ENCODE results near the gene SLC6A4. TPM values are rescaled to one million over a fixed set of nuclear protein-coding genes. Genes with fewer than 3 reads are reported as not detected.

Gene SLC6A4
- total and polyA plus RNA-seq, 10 of the 15 experiments (the other 5 are each of a cell fraction or from before 2014, with no cell fraction given), result 5.3 to 20.6 (median 10.1) TPM

DNA sequence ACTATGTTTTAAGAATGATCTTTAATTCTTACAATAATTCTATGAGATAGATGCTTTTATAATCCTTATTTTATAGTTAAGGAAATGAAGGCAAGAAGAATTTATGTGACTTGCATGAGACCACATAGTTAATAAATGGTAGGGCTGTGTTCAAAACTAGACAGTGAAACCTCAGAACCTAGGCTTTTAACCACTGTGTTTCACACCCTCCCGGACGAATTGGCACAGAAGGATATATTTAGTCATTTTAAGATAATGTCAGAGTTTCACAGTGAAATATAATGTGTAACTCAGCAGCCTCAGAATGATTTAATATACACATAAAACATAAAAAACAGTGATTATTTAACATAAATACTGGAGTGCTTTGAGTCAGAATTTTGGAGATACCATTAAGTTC lies 61.8 kb downstream of the SLC6A4 start (continued):
- TF ChIP-seq, protein P1, sequence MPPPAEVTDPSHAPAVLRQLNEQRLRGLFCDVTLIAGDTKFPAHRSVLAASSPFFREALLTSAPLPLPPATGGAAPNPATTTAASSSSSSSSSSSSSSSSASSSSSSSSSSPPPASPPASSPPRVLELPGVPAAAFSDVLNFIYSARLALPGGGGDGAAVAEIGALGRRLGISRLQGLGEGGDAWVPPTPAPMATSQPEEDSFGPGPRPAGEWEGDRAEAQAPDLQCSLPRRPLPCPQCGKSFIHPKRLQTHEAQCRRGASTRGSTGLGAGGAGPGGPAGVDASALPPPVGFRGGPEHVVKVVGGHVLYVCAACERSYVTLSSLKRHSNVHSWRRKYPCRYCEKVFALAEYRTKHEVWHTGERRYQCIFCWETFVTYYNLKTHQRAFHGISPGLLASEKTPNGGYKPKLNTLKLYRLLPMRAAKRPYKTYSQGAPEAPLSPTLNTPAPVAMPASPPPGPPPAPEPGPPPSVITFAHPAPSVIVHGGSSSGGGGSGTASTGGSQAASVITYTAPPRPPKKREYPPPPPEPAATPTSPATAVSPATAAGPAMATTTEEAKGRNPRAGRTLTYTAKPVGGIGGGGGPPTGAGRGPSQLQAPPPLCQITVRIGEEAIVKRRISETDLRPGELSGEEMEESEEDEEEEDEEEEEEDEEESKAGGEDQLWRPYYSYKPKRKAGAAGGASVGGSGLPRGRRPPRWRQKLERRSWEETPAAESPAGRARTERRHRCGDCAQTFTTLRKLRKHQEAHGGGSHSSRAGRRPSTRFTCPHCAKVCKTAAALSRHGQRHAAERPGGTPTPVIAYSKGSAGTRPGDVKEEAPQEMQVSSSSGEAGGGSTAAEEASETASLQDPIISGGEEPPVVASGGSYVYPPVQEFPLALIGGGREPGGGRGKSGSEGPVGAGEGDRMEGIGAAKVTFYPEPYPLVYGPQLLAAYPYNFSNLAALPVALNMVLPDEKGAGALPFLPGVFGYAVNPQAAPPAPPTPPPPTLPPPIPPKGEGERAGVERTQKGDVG (CRISPR knock-in tag; IDR thresholded peaks at IDR 0.05), result no peak
- TF ChIP-seq SUZ12 (IDR thresholded peaks at IDR 0.05; ENCODE audit: unreplicated experiment) (no peak), SRF (IDR thresholded peaks at IDR 0.05; ENCODE audit: low read depth in 2 of 2, low read length in 2 of 2) (no peak), JUND (IDR thresholded peaks at IDR 0.05; ENCODE audit: low read depth, low read length) (peak; percentile 61; the same call in 1 of the 2 replicates), KAT2A (conservative IDR thresholded peaks at IDR 0.05; ENCODE audit: control insufficient read depth, low read depth, low read length) (no peak), ETV6 (conservative IDR thresholded peaks at IDR 0.05 in 1 of 2, IDR thresholded peaks at IDR 0.05 in 1 of 2; ENCODE audit: borderline replicate concordance in 1 of 2, low read depth in 1 of 2) (no peak), ATF7 (IDR thresholded peaks at IDR 0.05; ENCODE audit: low read depth) (peak; percentile 90), CHD2 (IDR thresholded peaks at IDR 0.05; ENCODE audit: borderline replicate concordance, low read depth, low read length) (peak; percentile 38; the same call in 1 of the 2 replicates), BCL11A (IDR thresholded peaks at IDR 0.05; ENCODE audit: low read depth, low read length) (peak; percentile 82; the same call in 1 of the 2 replicates), IKZF2 (IDR thresholded peaks at IDR 0.05) (peak; percentile 91 to 92), ZBED1 (IDR thresholded peaks at IDR 0.05; ENCODE audit: borderline replicate concordance) (no peak), STAT3 (IDR thresholded peaks at IDR 0.05; ENCODE audit: low read depth, low read length) (no peak), NR2C1 (IDR thresholded peaks at IDR 0.05) (no peak), TBL1XR1 (IDR thresholded peaks at IDR 0.05; ENCODE audit: low read depth, low read length) (peak; percentile 14; the same call in 1 of the 2 replicates), RUNX3 (IDR thresholded peaks at IDR 0.05; ENCODE audit: low read length) (peak; percentile 95), DPF2 (IDR thresholded peaks at IDR 0.05) (peak; percentile 95), BACH1 (IDR thresholded peaks at IDR 0.05; ENCODE audit: borderline replicate concordance) (peak; percentile 89; the same call in 1 of the 2 replicates), BHLHE40 (IDR thresholded peaks at IDR 0.05; ENCODE audit: borderline replicate concordance in 1 of 2, low read depth in 2 of 2, low read length in 1 of 2) (no peak; a peak in 1 of 4 replicates), PAX5 (IDR thresholded peaks at IDR 0.05; ENCODE audit: borderline replicate concordance, low read depth, low read length) (0 out of 2 replicates have a peak, but pooled peaks have one; percentile 30), MEF2B (IDR thresholded peaks at IDR 0.05; ENCODE audit: partially characterized antibody, poor library complexity, severe bottlenecking) (peak; percentile 87)
- TF ChIP-seq, protein P2, sequence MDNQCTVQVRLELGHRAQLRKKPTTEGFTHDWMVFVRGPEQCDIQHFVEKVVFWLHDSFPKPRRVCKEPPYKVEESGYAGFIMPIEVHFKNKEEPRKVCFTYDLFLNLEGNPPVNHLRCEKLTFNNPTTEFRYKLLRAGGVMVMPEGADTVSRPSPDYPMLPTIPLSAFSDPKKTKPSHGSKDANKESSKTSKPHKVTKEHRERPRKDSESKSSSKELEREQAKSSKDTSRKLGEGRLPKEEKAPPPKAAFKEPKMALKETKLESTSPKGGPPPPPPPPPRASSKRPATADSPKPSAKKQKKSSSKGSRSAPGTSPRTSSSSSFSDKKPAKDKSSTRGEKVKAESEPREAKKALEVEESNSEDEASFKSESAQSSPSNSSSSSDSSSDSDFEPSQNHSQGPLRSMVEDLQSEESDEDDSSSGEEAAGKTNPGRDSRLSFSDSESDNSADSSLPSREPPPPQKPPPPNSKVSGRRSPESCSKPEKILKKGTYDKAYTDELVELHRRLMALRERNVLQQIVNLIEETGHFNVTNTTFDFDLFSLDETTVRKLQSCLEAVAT (IDR thresholded peaks at IDR 0.05), result peak; percentile 8
- TF ChIP-seq, protein P3, sequence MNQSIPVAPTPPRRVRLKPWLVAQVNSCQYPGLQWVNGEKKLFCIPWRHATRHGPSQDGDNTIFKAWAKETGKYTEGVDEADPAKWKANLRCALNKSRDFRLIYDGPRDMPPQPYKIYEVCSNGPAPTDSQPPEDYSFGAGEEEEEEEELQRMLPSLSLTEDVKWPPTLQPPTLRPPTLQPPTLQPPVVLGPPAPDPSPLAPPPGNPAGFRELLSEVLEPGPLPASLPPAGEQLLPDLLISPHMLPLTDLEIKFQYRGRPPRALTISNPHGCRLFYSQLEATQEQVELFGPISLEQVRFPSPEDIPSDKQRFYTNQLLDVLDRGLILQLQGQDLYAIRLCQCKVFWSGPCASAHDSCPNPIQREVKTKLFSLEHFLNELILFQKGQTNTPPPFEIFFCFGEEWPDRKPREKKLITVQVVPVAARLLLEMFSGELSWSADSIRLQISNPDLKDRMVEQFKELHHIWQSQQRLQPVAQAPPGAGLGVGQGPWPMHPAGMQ (IDR thresholded peaks at IDR 0.05; ENCODE audit: borderline replicate concordance), result no peak
- TF ChIP-seq, protein P4, sequence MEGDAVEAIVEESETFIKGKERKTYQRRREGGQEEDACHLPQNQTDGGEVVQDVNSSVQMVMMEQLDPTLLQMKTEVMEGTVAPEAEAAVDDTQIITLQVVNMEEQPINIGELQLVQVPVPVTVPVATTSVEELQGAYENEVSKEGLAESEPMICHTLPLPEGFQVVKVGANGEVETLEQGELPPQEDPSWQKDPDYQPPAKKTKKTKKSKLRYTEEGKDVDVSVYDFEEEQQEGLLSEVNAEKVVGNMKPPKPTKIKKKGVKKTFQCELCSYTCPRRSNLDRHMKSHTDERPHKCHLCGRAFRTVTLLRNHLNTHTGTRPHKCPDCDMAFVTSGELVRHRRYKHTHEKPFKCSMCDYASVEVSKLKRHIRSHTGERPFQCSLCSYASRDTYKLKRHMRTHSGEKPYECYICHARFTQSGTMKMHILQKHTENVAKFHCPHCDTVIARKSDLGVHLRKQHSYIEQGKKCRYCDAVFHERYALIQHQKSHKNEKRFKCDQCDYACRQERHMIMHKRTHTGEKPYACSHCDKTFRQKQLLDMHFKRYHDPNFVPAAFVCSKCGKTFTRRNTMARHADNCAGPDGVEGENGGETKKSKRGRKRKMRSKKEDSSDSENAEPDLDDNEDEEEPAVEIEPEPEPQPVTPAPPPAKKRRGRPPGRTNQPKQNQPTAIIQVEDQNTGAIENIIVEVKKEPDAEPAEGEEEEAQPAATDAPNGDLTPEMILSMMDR (IDR thresholded peaks at IDR 0.05 in 2 of 3, conservative IDR thresholded peaks at IDR 0.05 in 1 of 3; ENCODE audit: control insufficient read depth in 2 of 3, extremely low read depth in 1 of 3, insufficient read depth in 1 of 3, low read depth in 3 of 3, low read length in 3 of 3), result no peak
